Psoas muscle (tissue), 8 donors: ENCODE measurements around the gene BCAP31. TPM values are rescaled to one million over a fixed set of nuclear protein-coding genes. Genes with fewer than 3 reads are reported as not detected.
A peak's percentile ranks its signal among the peaks of the same experiment; 100 is the strongest.
"Not testable (repeated sequence)": the region's sequence is repeated elsewhere in the genome, so short reads cannot be mapped to it uniquely, and the experiment has no call there.

Experiments used
- ATAC-seq, 4 donors: fragments of 200-7000 bp; cut with Tn5 transposase; one replicate each; pipeline ENCODE4 v1.9.1; 2020; ENCODE audit warnings: moderate library complexity in 3 of 4, mild to moderate bottlenecking in 2 of 4
- DNase-seq, 2 donors: peaks; one replicate each; pipeline ENCODE4 v3.0.0-alpha.2; 2020
- H3K27ac ChIP-seq: fragments of 200-600 bp; one replicate; pipeline ENCODE4 v1.8.0; 2022
- H3K27me3 ChIP-seq, 3 donors: fragments of 200-600 bp in 1 of 3; one replicate each; pipeline versions ENCODE4 v1.6.1 to v1.8.0; 2013 to 2022; ENCODE audit warnings: low read length in 2 of 3, mild to moderate bottlenecking in 2 of 3, moderate library complexity in 1 of 3; ENCODE audit not compliant: insufficient read depth in 3 of 3
- H3K36me3 ChIP-seq, 2 donors: fragments of 200-600 bp in 1 of 2; one replicate each; pipeline versions ENCODE4 v1.6.1 to v1.8.0; 2013 to 2022; ENCODE audit warnings: low read depth in 1 of 2, mild to moderate bottlenecking in 1 of 2, moderate library complexity in 1 of 2; ENCODE audit not compliant: insufficient read depth in 1 of 2
- H3K4me1 ChIP-seq: fragments of 200-600 bp; one replicate; pipeline ENCODE4 v1.8.0; 2022
- H3K4me3 ChIP-seq: fragments of 200-600 bp; one replicate; pipeline ENCODE4 v1.8.0; 2022; ENCODE audit warnings: mild to moderate bottlenecking
- H3K9me3 ChIP-seq: fragments of 200-600 bp; one replicate; pipeline ENCODE4 v1.8.0; 2022
- WGBS, 3 donors: extraction: QIAGEN DNeasy Blood & Tissue Kit; methylation state at CpG; one replicate each; pipeline versions ENCODE4 v1.1.6 to v1.1.7; 2013; 5-methylcytosine and 5-hydroxymethylcytosine counted together
- intact Hi-C, 2 donors: fragments of 100-400 bp; cut with DNase I; formaldehyde crosslinking; loops; one replicate each; pipeline versions ENCODE4 v1.11.0 to v1.14.2; 2022
- polyA plus RNA-seq, 3 donors: library from polyadenylated mRNA; stranded (reverse); fragments of 200-250 nt; gene quantifications; one replicate each; pipeline ENCODE4 v1.2.3, GENCODE V29; 2013
- total RNA-seq, 4 donors: library from RNA; stranded (reverse); fragmentation: NEBNext Ultra II Directional in 2 of 4; extraction: Animal tissue kit (Norgen Biotek cat#: 25700) in 2 of 4; gene quantifications; one replicate each; pipeline versions ENCODE4 v1.2.1 to v1.2.4, GENCODE V29; 2021 to 2023
- TF ChIP-seq, protein P1 (sequence below): fragments of 200-600 bp; IDR thresholded peaks from one replicate; pipeline ENCODE4 v1.8.0; 2022; ENCODE audit warnings: antibody characterized with exemption
- donor health status: healthy with polysubstance abuse.
- donor health status: DM: no; HTN: no; CAD: no; lungs with moderate emphysema.
- donor health status: Bipolar disorder and iron deficiency.
- donor health status: healthy.
- donor health status: DM: yes; HTN: yes; CAD: no.
- donor health status: DM: no; HTN: no; CAD: no.
- donor health status: DM: no; HTN: no; CAD: no.
- donor health status: DM: yes; HTN: yes; CAD: no.

The BCAP31 gene
- total and polyA plus RNA-seq, 7 donors, result 63.7 to 97.3 (median 66.0) TPM

DNA sequence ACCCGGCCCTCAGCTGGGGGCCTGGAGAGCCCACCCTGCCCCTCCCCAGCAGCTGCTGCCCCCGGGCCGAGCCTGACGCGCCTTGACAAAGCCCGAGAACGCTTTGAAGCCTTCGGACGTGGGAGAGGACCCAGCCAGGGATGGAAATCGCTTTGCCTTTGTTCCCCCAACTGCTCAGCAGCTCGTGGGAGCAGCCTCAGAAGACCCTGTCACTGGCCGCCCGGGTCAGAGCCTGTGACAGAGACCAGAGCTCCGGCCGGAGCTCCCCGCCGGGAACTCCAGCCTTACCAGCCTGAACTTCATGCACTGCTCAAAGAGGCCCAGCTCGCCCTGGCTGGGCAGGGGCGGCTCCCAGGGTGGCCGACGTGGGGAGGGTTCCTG, 39.0 kb downstream of the BCAP31 start:
- ATAC-seq (no peak), DNase-seq (peak in 1 of 2 donors; percentile 7)
- Histone ChIP-seq H3K9me3 (no peaks in the 10 kb centered on the region), H3K36me3 (no peaks in the 10 kb centered on the region), H3K4me1 (no peaks in the 10 kb centered on the region), H3K27ac (no peak overlapping the region), H3K4me3 (no peak overlapping the region), H3K27me3 (peaks cover 0 to 5% (median 0%) of the 10 kb centered on the region in 3 donors)
- intact Hi-C loops, result no loop called here
- TF ChIP-seq, protein P1, sequence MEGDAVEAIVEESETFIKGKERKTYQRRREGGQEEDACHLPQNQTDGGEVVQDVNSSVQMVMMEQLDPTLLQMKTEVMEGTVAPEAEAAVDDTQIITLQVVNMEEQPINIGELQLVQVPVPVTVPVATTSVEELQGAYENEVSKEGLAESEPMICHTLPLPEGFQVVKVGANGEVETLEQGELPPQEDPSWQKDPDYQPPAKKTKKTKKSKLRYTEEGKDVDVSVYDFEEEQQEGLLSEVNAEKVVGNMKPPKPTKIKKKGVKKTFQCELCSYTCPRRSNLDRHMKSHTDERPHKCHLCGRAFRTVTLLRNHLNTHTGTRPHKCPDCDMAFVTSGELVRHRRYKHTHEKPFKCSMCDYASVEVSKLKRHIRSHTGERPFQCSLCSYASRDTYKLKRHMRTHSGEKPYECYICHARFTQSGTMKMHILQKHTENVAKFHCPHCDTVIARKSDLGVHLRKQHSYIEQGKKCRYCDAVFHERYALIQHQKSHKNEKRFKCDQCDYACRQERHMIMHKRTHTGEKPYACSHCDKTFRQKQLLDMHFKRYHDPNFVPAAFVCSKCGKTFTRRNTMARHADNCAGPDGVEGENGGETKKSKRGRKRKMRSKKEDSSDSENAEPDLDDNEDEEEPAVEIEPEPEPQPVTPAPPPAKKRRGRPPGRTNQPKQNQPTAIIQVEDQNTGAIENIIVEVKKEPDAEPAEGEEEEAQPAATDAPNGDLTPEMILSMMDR, result no peak
- WGBS, 3 donors, result 59 to 74% (median 73%) methylated on average over 3 to 21 of the region's 21 CpGs

DNA sequence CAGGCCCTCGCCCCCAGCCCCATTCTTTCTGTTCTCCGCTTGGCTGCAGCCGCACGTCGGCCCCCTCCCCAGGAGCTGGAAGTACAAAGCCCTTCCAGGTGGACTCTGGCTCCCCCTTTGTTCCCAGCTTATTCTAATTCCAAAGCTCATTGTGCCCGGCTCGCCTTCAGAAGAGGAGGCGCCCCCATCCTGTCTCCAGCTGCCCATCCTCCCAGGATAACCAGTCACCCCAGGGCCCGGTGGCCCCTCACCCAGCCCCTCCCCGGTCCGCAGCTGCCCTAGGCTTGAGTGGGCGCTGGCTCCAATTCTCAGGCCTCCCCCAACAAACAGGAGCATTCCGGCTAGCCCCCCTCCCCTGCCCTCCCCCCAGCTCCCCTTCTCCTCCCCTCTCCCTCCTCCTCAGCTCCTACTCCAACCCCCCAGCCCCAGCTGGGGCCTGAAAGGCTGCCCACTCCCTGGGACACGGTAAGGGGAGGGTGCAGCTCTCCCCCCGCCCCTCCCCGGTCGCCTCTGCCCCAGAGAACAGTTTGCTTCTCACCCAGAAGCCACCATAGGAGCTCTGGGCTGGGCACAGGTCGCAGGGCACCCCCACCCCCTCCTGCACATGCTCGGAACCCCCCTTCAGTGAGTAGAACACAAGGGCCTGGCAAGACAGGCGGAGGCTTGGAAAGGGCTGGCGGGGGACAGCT, 39.6 kb downstream of the BCAP31 start:
- ATAC-seq (no peak), DNase-seq (peak in 1 of 2 donors; percentile 10)
- H3K27me3 ChIP-seq, result peaks cover 0 to 5% (median 0%) of the 10 kb centered on the region in 3 donors
- no peaks in the 10 kb centered on the region for H3K36me3 ChIP-seq
- H3K4me1 ChIP-seq, result no peaks in the 10 kb centered on the region
- intact Hi-C loops, result no loop called here
- H3K4me3 ChIP-seq, result no peak overlapping the region
- no peaks in the 10 kb centered on the region for H3K9me3 ChIP-seq
- 48 to 68% (median 59%) methylated on average over 9 to 21 of the region's 21 CpGs for WGBS, 3 donors
- TF ChIP-seq, protein P1, result no peak
- H3K27ac ChIP-seq, result no peak overlapping the region

DNA sequence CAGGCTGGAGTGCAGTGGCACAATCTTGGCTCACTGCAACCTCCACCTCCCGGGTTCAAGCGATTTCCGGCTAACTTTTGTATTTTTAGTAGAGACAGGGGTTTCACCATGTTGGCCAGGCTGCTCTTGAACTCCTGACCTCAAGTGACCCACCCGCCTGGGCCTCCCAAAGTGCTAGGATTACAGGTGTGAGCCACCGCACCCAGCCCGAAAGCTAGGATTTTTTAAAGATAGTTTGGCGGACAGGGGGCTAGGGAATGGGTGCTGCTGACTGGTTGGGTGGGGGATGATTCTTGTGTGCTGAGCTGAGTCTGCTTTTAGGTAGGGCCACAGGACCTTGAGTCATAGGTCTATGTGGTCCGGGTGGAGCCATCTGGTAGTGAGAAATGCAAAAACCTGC, 40.7 kb downstream of the BCAP31 start:
- H3K27me3 ChIP-seq, H3K4me1 ChIP-seq, DNase-seq, ATAC-seq, H3K27ac ChIP-seq, H3K36me3 ChIP-seq, H3K4me3 ChIP-seq, H3K9me3 ChIP-seq, intact Hi-C loops: not testable (repeated sequence)
- WGBS, 3 donors, result 92 to 100% (median 95%) methylated on average over 7 to 8 of the region's 8 CpGs

- Histone ChIP-seq H3K4me3 (no peak overlapping the region), H3K9me3 (no peaks in the 10 kb centered on the region), H3K27me3 (peaks cover 0 to 12% (median 0%) of the 10 kb centered on the region in 3 donors), H3K4me1 (no peaks in the 10 kb centered on the region), H3K36me3 (no peaks in the 10 kb centered on the region), H3K27ac (no peak overlapping the region)
- ATAC-seq (peak in 1 of 4 donors; percentile 24), DNase-seq (no peak)
- 66 to 68% (median 67%) methylated on average over 8 to 12 of the region's 12 CpGs for WGBS, 3 donors
- intact Hi-C loops, result no loop called here
- TF ChIP-seq, protein P1, result no peak
Measured at GRCh38 chrX:153681175-153681574, 43.0 kb downstream of the BCAP31 start.

DNA sequence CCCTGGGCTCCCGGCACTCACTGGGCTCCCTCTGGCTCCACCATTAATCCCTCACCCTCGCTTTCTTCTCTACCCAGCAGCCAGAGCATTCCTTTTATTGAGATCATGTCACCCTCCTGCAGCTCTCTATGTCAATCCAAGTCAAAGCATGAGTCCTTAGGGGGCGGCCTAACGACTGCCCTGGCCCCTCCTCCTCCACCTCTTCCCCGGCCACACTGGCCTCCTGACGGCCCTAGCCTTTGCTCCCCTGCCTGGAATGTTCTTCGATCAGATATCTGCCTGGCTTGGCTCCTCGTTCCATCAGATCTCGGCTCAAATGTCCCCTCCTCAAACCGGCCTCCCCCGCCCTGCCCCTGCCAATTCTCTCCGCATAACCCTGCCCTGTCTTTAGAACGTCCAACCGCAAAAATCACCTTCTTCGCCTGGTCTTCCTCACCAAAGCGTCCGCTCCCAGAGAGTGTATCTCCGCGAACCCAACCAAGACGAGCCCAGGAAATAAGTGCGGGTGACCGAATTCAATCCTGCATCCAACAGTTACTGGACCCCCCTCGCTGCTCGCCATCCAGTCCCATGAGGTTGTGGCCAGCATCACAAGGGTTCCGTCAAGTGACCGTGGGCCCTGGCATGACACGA, 49.9 kb downstream of the BCAP31 start:
- H3K4me3 ChIP-seq, result no peak overlapping the region
- H3K36me3 ChIP-seq, result no peaks in the 10 kb centered on the region
- H3K27ac ChIP-seq, result no peak overlapping the region
- intact Hi-C loops, result no loop called here
- WGBS, 3 donors, result 61 to 71% (median 68%) methylated on average over 27 of the region's 27 CpGs
- H3K27me3 ChIP-seq, result peaks cover 0 to 32% (median 3%) of the 10 kb centered on the region in 3 donors
- H3K9me3 ChIP-seq, result no peaks in the 10 kb centered on the region
- ATAC-seq (no peak), DNase-seq (no peak)
- no peaks in the 10 kb centered on the region for H3K4me1 ChIP-seq
- TF ChIP-seq, protein P1, result no peak
